A549 (cell line): ENCODE data around the gene RECK. TPM values are rescaled to one million over a fixed set of nuclear protein-coding genes. Genes with fewer than 3 reads are reported as not detected.

Experiments
- ATAC-seq, 2 experiments: fragments of 200-7000 bp in 1 of 2; fragments of >200 bp in 1 of 2; cut with Nextera tagmentation in 1 of 2; cut with Tn5 transposase in 1 of 2; 3 replicates each; pipeline versions ENCODE4 v1.8.0 to v1.9.1; 2018 to 2020; ENCODE audit warnings: mild to moderate bottlenecking in 1 of 2, moderate library complexity in 1 of 2
- CTCF ChIA-PET: fragments of 300-600 bp; sonication (Branson Sonifier 250); formaldehyde crosslinking; extraction: SDS; loops from one replicate; lab custom pipeline; 2021; ENCODE audit warnings: antibody characterized with exemption, inconsistent platforms; lab: Yijun Ruan, JAX
- POLR2A ChIA-PET: fragments of 350-600 bp; formaldehyde crosslinking; extraction: SDS; loops from one replicate; lab custom pipeline; 2021; ENCODE audit warnings: antibody characterized with exemption, inconsistent platforms; lab: Yijun Ruan, JAX
- DNase-seq, 2 experiments: peaks; one replicate each; pipeline versions ENCODE4 v3.0.0 to v3.0.0-alpha.2; 2011 to 2016; ENCODE audit warnings: low read depth in 1 of 2, low spot score in 1 of 2
- FAIRE-seq: peaks from 2 replicates; lab custom pipeline; 2011; peaks lifted over from hg19 to GRCh38; lab: Jason Lieb, UNC
- H3K27ac ChIP-seq, 2 experiments: fragments of >200 bp; sonication (Bioruptor Twin); formaldehyde crosslinking; 3 replicates each; pipeline ENCODE4 v1.5.1; 2016 to 2017
- H3K4me1 ChIP-seq: fragments of >200 bp; sonication (Bioruptor Twin); formaldehyde crosslinking; 3 replicates; pipeline ENCODE4 v1.6.1; 2016
- H3K4me2 ChIP-seq: fragments of >200 bp; sonication (Bioruptor Twin); formaldehyde crosslinking; 3 replicates; pipeline ENCODE4 v1.6.1; 2016
- H3K4me3 ChIP-seq: fragments of >200 bp; sonication (Bioruptor Twin); formaldehyde crosslinking; 3 replicates; pipeline ENCODE4 v1.5.1; 2016
- H3K9me3 ChIP-seq: fragments of >200 bp; sonication (Bioruptor Twin); formaldehyde crosslinking; 3 replicates; pipeline ENCODE4 v1.6.1; 2016
- CHD4 ChIP-seq: fragments of 200-600 bp; sonication (generic); IDR thresholded peaks from 2 replicates; pipeline ENCODE4 v1.6.1; 2016; ENCODE audit warnings: antibody characterized with exemption, mild to moderate bottlenecking, borderline replicate concordance
- EHF ChIP-seq: fragments of 250-450 bp; sonication (Bioruptor Pico); IDR thresholded peaks from 2 replicates; pipeline ENCODE4 v1.5.0; 2020; ENCODE audit warnings: mild to moderate bottlenecking
- FOXS1 ChIP-seq: fragments of 250-450 bp; sonication (Bioruptor Pico); IDR thresholded peaks from 2 replicates; pipeline ENCODE4 v1.5.0; 2020; ENCODE audit warnings: mild to moderate bottlenecking, moderate library complexity
- HDAC2 ChIP-seq: fragments of 200-600 bp; sonication (generic); IDR thresholded peaks from 2 replicates; pipeline ENCODE4 v1.6.1; 2016
- POLR2A ChIP-seq: IDR thresholded peaks from 2 replicates; pipeline ENCODE4 v1.6.1; 2012; ENCODE audit warnings: mild to moderate bottlenecking, low read length
- RARB ChIP-seq: fragments of 250-450 bp; sonication (Bioruptor Pico); IDR thresholded peaks from 2 replicates; pipeline ENCODE4 v1.8.0; 2021; ENCODE audit warnings: mild to moderate bottlenecking, moderate library complexity
- WGBS: methylation state at CpG from one replicate; pipeline ENCODE4 v1.1.6; 2017; ENCODE audit errors: missing lambda C conversion rate; 5-methylcytosine and 5-hydroxymethylcytosine counted together
- polyA plus RNA-seq, 4 experiments: library from polyadenylated mRNA; depleted of rRNA in 3 of 4; stranded (reverse); fragments of >200 nt; fragmentation: RNase III in 1 of 4; extraction: RNeasy Plus Mini Kit Qiagen cat#74134 plus additional on column Dnase treatment in 1 of 4; gene quantifications; 2 replicates in 3 of 4; 3 replicates in 1 of 4; pipeline ENCODE4 v1.2.3, GENCODE V29; 2011 to 2017
- TF ChIP-seq, protein P1 (sequence below): fragments of 250-450 bp; sonication (Bioruptor Pico); IDR thresholded peaks from 2 replicates; pipeline ENCODE4 v1.5.0; 2020; ENCODE audit warnings: low read depth, mild to moderate bottlenecking, moderate library complexity
- TF ChIP-seq, protein P2 (sequence below): fragments of 200-600 bp; sonication (generic); IDR thresholded peaks from 2 replicates; pipeline ENCODE4 v1.6.1; 2016; ENCODE audit warnings: antibody characterized with exemption, mild to moderate bottlenecking, moderate library complexity
- TF ChIP-seq, protein P3 (sequence below): fragments of >200 bp; sonication (Bioruptor Twin); formaldehyde crosslinking; IDR thresholded peaks from 3 replicates; pipeline ENCODE4 v1.5.1; 2016
- TF ChIP-seq, protein P4 (sequence below): fragments of 150-350 bp; IDR thresholded peaks from 2 replicates; pipeline ENCODE4 v1.6.1; 2014; ENCODE audit warnings: low read depth, mild to moderate bottlenecking, low read length
- TF ChIP-seq, protein P5 (sequence below): fragments of >200 bp; sonication (Bioruptor Twin); formaldehyde crosslinking; IDR thresholded peaks from 3 replicates; pipeline ENCODE4 v1.6.1; 2016

The RECK gene
- polyA plus RNA-seq, 2 of the 4 experiments (the other 2 are of a cell fraction): 5.0 to 8.7 TPM

DNA sequence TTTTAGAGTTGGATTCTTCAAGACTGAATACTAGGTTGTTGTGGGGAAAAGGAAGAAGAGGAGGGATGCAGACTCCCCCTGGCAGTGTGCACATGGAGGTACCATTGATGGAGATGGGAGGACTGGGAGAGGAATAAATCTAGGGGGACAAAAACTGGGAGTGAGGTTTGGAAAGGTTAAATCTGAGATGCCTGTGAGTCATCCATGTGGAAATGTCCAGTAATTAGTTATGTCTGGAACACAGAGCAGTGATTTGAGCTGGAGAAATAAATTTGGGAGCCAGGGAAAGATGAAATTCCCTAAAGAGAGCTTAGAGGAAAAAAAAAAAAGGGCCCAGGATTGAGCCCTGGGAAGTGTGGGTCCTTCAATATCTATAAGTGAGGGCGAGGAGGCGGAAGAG is 124.5 kb downstream of the RECK start:
- CTCF ChIA-PET: interaction anchor here (0.7 to 16.6 kb wide), 3 partner anchors 12 to 52 kb away, joined by 3 to 321 read pairs (median 176); partner anchors contain the start of gene GLIPR2
- POLR2A ChIA-PET: no interaction called here
- 81% methylated on average over 2 of the region's 2 CpGs for WGBS
- ATAC-seq: no peak
- Histone ChIP-seq H3K9me3 (peaks cover 16% of the 10 kb centered on the region), H3K27ac (peak overlapping the region; percentile 51 to 90; a peak in 5 of 6 replicates), H3K4me3 (no peak overlapping the region), H3K4me2 (peak overlapping the region; percentile 36; the same call in 2 of the 3 replicates)
- DNase-seq: no peak
- no peak for FAIRE-seq
- TF ChIP-seq POLR2A (no peak), RARB (CRISPR knock-in tag) (no peak)
- TF ChIP-seq, protein P1, sequence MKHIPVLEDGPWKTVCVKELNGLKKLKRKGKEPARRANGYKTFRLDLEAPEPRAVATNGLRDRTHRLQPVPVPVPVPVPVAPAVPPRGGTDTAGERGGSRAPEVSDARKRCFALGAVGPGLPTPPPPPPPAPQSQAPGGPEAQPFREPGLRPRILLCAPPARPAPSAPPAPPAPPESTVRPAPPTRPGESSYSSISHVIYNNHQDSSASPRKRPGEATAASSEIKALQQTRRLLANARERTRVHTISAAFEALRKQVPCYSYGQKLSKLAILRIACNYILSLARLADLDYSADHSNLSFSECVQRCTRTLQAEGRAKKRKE: no peak
- TF ChIP-seq, protein P2, sequence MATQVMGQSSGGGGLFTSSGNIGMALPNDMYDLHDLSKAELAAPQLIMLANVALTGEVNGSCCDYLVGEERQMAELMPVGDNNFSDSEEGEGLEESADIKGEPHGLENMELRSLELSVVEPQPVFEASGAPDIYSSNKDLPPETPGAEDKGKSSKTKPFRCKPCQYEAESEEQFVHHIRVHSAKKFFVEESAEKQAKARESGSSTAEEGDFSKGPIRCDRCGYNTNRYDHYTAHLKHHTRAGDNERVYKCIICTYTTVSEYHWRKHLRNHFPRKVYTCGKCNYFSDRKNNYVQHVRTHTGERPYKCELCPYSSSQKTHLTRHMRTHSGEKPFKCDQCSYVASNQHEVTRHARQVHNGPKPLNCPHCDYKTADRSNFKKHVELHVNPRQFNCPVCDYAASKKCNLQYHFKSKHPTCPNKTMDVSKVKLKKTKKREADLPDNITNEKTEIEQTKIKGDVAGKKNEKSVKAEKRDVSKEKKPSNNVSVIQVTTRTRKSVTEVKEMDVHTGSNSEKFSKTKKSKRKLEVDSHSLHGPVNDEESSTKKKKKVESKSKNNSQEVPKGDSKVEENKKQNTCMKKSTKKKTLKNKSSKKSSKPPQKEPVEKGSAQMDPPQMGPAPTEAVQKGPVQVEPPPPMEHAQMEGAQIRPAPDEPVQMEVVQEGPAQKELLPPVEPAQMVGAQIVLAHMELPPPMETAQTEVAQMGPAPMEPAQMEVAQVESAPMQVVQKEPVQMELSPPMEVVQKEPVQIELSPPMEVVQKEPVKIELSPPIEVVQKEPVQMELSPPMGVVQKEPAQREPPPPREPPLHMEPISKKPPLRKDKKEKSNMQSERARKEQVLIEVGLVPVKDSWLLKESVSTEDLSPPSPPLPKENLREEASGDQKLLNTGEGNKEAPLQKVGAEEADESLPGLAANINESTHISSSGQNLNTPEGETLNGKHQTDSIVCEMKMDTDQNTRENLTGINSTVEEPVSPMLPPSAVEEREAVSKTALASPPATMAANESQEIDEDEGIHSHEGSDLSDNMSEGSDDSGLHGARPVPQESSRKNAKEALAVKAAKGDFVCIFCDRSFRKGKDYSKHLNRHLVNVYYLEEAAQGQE: no peak
- TF ChIP-seq, all 56 proteins: peak for 0
- peaks cover 44% of the 10 kb centered on the region for H3K4me1 ChIP-seq

DNA sequence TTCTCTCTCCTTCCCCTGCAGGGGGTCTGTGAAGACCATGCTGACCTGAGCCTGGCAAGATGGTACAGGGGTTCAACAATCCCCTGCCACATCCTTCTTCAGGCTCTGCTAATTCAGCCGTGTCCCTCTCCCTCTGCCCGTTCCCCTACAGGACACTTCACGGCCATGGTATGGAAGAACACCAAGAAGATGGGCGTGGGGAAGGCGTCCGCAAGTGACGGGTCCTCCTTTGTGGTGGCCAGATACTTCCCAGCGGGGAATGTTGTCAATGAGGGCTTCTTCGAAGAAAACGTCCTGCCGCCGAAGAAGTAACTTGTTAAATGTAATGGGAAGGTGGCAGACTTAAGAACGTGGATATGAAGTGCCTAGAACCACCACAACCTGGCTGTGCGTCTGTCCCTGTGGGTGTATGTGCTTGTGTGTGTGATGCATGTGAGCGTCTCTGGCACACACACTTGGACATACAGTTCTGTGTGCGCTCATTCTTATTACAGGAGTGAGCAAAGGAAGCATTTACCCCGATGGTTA is 125.6 kb downstream of the RECK start:
- peak overlapping the region; percentile 65 to 90; a peak in 5 of 6 replicates for H3K27ac ChIP-seq
- peaks cover 6% of the 10 kb centered on the region for H3K9me3 ChIP-seq
- FAIRE-seq: no peak
- POLR2A ChIA-PET: interaction anchor here (3.0 kb wide), 1 partner anchor 29 kb away, joined by 30 read pairs; the partner anchor contains the start of gene CLTA
- WGBS: 90% methylated on average over 17 of the region's 17 CpGs
- no peak overlapping the region for H3K4me3 ChIP-seq
- CTCF ChIA-PET: interaction anchor here (2.1 to 16.6 kb wide), 6 partner anchors 14 to 153 kb away, joined by 12 to 321 read pairs (median 43); partner anchors contain the start of genes CLTA and GLIPR2
- no peak for DNase-seq
- peaks cover 44% of the 10 kb centered on the region for H3K4me1 ChIP-seq
- peak overlapping the region; percentile 53; the same call in 1 of the 3 replicates for H3K4me2 ChIP-seq
- ATAC-seq: no peak
- TF ChIP-seq, protein P3, sequence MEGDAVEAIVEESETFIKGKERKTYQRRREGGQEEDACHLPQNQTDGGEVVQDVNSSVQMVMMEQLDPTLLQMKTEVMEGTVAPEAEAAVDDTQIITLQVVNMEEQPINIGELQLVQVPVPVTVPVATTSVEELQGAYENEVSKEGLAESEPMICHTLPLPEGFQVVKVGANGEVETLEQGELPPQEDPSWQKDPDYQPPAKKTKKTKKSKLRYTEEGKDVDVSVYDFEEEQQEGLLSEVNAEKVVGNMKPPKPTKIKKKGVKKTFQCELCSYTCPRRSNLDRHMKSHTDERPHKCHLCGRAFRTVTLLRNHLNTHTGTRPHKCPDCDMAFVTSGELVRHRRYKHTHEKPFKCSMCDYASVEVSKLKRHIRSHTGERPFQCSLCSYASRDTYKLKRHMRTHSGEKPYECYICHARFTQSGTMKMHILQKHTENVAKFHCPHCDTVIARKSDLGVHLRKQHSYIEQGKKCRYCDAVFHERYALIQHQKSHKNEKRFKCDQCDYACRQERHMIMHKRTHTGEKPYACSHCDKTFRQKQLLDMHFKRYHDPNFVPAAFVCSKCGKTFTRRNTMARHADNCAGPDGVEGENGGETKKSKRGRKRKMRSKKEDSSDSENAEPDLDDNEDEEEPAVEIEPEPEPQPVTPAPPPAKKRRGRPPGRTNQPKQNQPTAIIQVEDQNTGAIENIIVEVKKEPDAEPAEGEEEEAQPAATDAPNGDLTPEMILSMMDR: no peak
- TF ChIP-seq, protein P4, sequence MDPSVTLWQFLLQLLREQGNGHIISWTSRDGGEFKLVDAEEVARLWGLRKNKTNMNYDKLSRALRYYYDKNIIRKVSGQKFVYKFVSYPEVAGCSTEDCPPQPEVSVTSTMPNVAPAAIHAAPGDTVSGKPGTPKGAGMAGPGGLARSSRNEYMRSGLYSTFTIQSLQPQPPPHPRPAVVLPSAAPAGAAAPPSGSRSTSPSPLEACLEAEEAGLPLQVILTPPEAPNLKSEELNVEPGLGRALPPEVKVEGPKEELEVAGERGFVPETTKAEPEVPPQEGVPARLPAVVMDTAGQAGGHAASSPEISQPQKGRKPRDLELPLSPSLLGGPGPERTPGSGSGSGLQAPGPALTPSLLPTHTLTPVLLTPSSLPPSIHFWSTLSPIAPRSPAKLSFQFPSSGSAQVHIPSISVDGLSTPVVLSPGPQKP: no peak
- TF ChIP-seq CHD4 (no peak), HDAC2 (no peak), FOXS1 (CRISPR knock-in tag) (no peak), EHF (CRISPR knock-in tag) (no peak)
- TF ChIP-seq, protein P5, sequence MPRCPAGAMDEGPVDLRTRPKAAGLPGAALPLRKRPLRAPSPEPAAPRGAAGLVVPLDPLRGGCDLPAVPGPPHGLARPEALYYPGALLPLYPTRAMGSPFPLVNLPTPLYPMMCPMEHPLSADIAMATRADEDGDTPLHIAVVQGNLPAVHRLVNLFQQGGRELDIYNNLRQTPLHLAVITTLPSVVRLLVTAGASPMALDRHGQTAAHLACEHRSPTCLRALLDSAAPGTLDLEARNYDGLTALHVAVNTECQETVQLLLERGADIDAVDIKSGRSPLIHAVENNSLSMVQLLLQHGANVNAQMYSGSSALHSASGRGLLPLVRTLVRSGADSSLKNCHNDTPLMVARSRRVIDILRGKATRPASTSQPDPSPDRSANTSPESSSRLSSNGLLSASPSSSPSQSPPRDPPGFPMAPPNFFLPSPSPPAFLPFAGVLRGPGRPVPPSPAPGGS: no peak
- TF ChIP-seq, protein P1: no peak
- TF ChIP-seq, all 56 proteins: peak for 0
